HG03139 (cell line): ENCODE measurements around the gene ICAM5.
"Not testable (repeated sequence)": the region's sequence is repeated elsewhere in the genome, so short reads cannot be mapped to it uniquely, and the experiment has no call there.

Source experiments
- ATAC-seq: cut with Tn5 transposase; IDR thresholded peaks from one replicate; pipeline ENCODE4 v1.9.1; 2021; ENCODE audit not compliant: unreplicated experiment

Gene ICAM5

DNA sequence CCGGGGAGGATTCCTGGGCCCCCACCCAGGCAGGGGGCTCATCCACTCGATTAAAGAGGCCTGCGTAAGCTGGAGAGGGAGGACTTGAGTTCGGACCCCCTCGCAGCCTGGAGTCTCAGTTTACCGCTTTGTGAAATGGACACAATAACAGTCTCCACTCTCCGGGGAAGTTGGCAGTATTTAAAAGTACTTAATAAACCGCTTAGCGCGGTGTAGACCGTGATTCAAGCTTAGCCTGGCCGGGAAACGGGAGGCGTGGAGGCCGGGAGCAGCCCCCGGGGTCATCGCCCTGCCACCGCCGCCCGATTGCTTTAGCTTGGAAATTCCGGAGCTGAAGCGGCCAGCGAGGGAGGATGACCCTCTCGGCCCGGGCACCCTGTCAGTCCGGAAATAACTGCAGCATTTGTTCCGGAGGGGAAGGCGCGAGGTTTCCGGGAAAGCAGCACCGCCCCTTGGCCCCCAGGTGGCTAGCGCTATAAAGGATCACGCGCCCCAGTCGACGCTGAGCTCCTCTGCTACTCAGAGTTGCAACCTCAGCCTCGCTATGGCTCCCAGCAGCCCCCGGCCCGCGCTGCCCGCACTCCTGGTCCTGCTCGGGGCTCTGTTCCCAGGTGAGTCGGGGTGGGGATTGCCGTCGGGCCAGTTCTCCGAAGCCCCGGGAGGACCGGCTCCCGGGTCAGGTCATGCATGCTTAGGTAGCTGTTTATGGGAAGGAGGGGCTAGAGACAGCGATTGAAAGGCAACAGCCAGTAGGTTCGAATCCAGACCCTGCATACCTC is 18.9 kb upstream of the ICAM5 start, which contains the start of gene ICAM1:
TSS of gene ICAM1 (plus strand) at position 505 of the 779 bp plus-strand sequence. CDS start at position 545, 40 bp downstream.
- no peak for ATAC-seq

DNA sequence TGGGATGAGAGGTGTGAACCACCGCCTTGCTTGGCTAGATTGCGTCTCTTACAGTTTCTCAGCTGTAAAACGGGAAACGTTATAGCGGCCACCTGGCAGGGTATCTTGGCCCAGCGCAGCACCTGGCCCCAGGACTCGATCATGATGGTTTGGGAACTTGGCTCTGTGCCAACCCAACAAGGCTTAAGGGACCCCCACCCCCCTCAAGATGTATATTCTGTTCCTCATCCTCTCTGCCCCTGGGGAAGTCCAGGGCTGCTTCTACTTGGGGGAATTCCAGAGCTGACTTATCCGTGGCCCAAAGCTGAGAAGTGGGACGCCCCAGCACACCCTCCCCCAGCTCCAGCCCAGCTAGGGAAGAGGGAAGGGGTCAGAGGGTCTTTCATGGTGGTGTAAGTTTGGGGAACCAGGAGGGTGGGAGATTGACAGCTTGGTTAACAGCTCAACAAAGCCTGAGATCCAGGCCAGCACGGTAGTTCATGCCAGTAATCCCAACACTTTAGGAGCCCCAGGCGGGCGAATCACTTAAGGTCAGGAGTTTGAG is 18.1 kb upstream of the ICAM5 start:
- no peak for ATAC-seq

DNA sequence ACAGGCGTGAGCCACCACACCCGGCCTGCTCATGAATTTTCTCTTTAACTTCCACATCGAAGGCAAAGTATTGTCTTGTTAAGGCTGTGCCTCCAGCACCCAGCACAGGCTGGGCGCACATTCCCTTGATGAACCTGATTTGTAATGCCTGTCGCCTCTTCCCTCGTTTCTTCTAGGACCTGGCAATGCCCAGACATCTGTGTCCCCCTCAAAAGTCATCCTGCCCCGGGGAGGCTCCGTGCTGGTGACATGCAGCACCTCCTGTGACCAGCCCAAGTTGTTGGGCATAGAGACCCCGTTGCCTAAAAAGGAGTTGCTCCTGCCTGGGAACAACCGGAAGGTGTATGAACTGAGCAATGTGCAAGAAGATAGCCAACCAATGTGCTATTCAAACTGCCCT is 15.2 kb upstream of the ICAM5 start:
- no peak for ATAC-seq

DNA sequence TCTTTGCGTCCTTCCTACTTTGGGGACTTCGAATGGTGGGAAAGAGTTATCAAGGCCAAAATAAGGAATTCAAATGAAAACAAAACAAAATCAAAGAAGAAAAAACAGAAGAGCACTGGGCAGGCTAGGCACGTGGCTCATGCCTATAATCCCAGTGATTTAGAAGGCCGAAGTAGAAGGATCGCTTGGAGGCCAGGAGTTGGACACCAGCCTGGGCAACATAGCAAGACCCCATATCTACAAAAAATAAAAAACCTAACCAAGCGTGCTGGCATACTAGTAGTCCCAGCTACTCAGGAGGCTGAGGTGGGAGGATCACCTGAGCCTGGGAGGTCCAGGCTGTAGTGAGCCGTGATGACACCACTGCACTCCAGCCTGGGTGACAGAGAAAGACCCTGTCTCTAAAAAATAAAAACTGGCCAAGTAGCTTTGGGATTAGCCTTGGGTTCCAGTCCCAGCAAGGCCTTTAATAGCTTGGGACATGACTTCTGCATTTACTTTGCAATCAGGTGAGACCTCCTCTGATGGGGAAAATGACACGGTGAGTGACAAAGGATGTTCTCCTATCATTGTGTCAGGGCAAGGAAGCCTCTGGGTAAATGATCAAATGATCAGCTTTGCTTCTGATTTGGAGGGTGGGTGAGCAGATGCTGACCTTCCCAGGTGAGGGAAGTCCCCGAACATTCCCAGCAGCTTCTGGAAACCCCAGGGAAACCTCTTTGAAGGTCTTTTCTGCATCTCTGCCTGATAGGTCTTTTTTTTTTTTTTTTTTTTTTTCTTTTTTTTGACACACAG is 11.8 kb upstream of the ICAM5 start:
- no peak for ATAC-seq

DNA sequence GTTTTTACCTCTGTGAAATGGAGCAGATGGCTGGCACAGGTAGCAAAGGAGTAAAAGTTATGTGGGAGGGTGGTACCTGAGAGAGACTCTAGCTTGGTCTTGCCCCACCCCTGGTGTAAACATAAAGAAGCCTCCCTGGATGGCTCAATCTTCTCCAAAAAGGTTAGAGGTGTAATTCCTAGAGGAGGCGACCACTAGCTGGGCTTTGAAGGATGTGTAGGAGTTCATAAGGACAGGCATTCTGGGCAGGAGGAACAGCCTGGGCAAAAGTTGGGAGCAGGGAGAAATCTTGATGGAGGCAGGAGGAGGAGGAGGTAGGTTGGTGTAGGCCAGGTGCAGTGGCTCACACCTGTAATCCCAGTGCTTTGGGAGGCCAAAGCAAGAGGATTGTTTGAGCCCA is 10.8 kb upstream of the ICAM5 start:
- ATAC-seq = no peak

DNA sequence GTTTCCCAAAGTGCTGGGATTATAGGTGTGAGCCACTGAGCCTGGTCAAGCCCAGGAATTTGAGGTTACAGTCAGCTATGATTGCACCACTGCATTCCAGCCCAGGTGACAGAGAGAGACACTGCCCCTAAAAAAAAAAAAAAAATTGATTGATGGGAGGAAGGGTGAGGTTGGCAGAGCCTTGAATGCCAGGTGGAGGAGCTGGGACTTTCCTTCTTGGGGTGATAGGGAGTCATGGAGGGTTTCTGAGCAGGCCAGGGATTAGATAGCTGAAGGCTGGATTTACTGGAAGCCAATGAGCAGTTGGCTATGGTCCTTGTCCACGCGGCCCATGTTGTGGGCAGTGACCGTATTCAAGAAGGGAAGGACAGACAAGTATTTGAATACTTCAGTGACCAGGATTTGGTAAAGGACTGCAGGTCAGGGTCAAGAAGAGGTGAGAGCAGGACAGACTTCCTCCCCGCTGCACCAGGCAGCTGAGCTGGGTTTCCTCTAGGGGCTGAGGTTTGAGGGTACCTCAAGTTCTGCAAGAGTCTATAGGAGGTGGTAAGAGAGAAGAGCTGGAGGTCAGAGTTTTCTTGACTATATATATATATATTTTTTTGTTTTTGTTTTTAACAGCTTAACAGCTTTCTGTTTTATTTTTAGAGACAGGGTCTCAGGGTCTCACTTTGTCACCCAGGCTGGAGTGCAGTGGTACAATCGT is 9.9 kb upstream of the ICAM5 start:
- ATAC-seq = no peak

DNA sequence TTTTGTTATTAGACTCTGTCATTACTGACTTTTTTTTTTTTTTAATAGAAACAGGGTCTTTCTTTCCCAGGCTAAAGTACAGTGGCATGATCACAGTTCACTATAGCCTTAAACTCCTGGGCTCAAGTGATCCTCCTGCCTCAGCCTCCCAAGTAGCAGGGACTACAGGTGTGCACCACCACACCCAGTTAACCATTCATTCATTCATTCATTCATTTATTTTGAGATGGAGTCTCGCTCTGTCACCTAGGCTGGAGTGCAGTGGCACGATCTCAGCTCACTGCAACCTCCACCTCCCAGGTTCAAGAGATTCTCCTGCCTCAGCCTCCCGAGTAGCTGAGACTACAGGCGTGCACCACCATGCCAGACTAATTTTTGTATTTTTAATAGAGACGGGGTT is 7.7 kb upstream of the ICAM5 start:
- ATAC-seq = not testable (repeated sequence)

DNA sequence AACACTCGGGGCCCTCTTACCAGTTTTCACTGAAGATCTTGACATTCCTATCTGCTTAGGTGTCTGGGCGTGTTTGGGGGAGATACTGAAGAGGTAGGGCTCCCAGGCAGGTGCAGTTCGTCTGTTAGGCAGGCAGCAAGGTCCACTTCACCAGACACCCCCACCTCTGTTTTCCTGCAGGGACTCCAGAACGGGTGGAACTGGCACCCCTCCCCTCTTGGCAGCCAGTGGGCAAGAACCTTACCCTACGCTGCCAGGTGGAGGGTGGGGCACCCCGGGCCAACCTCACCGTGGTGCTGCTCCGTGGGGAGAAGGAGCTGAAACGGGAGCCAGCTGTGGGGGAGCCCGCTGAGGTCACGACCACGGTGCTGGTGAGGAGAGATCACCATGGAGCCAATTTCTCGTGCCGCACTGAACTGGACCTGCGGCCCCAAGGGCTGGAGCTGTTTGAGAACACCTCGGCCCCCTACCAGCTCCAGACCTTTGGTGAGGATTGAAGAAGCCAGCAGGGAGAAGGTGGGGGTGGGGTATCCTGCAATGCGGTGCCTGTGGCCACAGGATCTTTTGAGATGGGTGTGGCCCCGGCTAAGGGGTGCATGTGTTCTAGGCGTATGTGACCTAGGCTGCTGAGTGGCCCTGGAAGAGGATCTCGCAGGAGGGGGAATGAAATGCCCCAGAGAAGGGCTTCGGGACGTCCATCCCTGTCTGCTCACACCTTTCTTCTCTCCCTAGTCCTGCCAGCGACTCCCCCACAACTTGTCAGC is 6.3 kb upstream of the ICAM5 start:
- no peak for ATAC-seq

DNA sequence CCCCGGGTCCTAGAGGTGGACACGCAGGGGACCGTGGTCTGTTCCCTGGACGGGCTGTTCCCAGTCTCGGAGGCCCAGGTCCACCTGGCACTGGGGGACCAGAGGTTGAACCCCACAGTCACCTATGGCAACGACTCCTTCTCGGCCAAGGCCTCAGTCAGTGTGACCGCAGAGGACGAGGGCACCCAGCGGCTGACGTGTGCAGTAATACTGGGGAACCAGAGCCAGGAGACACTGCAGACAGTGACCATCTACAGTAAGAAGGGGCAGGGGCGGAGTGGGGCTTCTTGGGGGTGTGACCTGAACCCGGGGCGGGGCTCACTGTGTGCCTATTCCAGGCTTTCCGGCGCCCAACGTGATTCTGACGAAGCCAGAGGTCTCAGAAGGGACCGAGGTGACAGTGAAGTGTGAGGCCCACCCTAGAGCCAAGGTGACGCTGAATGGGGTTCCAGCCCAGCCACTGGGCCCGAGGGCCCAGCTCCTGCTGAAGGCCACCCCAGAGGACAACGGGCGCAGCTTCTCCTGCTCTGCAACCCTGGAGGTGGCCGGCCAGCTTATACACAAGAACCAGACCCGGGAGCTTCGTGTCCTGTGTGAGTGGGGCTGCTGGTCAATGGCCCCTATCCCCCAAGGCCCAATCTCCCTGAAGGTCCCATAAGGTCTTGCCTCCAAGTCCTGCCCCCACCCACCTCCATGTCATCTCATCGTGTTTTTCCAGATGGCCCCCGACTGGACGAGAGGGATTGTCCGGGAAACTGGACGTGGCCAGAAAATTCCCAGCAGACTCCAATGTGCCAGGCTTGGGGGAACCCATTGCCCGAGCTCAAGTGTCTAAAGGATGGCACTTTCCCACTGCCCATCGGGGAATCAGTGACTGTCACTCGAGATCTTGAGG is 5.4 kb upstream of the ICAM5 start:
- no peak for ATAC-seq

DNA sequence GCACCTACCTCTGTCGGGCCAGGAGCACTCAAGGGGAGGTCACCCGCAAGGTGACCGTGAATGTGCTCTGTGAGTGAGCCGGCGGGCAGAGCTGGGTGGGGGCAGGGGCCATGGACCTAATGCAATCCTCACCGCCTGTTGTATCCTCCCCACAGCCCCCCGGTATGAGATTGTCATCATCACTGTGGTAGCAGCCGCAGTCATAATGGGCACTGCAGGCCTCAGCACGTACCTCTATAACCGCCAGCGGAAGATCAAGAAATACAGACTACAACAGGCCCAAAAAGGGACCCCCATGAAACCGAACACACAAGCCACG is 4.8 kb upstream of the ICAM5 start:
- ATAC-seq = no peak

DNA sequence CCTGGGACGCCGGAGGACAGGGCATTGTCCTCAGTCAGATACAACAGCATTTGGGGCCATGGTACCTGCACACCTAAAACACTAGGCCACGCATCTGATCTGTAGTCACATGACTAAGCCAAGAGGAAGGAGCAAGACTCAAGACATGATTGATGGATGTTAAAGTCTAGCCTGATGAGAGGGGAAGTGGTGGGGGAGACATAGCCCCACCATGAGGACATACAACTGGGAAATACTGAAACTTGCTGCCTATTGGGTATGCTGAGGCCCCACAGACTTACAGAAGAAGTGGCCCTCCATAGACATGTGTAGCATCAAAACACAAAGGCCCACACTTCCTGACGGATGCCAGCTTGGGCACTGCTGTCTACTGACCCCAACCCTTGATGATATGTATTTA is 4.4 kb upstream of the ICAM5 start:
- ATAC-seq = no peak

DNA sequence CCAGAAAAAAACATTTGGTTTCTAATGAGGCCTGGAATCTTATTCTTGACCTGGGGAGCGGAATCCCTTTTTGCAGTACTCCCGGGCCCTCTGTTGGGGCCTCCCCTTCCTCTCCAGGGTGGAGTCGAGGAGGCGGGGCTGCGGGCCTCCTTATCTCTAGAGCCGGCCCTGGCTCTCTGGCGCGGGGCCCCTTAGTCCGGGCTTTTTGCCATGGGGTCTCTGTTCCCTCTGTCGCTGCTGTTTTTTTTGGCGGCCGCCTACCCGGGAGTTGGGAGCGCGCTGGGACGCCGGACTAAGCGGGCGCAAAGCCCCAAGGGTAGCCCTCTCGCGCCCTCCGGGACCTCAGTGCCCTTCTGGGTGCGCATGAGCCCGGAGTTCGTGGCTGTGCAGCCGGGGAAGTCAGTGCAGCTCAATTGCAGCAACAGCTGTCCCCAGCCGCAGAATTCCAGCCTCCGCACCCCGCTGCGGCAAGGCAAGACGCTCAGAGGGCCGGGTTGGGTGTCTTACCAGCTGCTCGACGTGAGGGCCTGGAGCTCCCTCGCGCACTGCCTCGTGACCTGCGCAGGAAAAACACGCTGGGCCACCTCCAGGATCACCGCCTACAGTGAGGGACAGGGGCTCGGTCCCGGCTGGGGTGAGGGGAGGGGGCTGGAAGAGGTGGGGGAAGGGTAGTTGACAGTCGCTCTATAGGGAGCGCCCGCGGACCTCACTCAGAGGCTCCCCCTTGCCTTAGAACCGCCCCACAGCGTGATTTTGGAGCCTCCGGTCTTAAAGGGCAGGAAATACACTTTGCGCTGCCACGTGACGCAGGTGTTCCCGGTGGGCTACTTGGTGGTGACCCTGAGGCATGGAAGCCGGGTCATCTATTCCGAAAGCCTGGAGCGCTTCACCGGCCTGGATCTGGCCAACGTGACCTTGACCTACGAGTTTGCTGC is 2.7 kb upstream of the ICAM5 start, which contains the start of gene ICAM4:
TSS of gene ICAM4 (plus strand) at position 153 of the 935 bp plus-strand sequence. CDS start at position 211, 58 bp downstream.
- no peak for ATAC-seq

DNA sequence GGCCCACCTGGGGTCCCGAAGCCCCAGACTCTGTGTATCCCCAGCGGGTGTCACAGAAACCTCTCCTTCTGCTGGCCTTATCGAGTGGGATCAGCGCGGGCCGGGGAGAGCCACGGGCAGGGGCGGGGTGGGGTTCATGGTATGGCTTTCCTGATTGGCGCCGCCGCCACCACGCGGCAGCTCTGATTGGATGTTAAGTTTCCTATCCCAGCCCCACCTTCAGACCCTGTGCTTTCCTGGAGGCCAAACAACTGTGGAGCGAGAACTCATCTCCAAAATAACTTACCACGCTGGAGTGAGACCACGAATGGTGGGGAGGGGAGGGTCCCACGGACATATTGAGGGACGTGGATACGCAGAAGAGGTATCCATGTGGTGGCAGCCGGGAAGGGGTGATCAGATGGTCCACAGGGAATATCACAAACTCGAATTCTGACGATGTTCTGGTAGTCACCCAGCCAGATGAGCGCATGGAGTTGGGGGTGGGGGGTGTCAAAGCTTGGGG is 1.0 kb upstream of the ICAM5 start:
- no peak for ATAC-seq

DNA sequence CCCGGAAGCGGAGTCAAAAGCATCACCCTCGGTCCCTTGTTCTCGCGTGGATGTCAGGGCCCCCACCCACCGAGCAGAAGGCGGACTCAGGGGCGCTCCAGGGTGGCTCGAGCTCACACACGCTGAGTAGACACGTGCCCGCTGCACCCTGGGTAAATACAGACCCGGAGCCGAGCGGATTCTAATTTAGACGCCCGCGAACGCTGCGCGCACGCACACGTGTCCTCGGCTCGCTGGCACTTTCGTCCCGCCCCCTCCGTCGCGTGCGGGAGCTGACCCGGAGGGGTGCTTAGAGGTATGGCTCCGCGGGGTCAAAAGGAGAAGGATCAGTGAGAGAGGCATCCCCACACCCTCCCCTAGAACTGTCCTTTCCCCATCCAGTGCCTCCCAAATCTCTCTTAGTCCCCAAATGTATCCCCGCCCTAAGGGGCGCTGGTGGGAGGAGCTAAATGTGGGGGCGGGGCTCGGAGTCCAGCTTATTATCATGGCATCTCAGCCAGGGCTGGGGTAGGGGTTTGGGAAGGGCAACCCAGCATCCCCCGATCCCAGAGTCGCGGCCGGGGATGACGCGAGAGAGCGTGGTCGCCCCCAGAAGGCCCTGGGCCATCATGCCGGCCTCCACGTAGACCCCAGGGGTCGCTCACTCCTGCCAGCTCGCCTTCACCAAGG is 451 bp upstream of the ICAM5 start:
- no peak for ATAC-seq

DNA sequence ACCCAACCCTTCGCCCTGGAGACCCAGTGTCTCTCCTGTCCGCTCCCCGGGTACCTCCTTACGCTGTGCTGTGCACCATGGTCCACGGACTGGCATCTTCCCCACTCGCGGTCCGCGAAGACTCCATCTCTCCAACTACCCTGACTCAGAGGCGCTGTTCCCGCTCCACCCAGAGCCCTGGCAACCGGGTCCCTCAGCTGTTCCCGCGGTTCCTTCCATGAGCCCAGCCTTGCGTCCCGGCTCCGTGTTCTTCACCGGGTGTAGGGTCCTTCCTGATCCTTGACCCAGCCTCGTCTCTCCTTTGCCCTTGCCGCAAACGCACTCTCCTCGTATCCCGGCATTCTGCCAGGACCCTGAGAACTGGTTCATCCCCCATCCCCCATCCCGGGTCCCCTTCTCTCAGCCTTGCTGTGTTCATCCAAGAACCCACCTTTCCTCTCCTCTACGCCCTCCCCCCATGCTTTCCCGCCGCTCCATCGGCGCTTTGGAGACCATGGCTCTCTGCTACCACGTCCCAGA is 664 bp downstream of the ICAM5 start:
- ATAC-seq = no peak

DNA sequence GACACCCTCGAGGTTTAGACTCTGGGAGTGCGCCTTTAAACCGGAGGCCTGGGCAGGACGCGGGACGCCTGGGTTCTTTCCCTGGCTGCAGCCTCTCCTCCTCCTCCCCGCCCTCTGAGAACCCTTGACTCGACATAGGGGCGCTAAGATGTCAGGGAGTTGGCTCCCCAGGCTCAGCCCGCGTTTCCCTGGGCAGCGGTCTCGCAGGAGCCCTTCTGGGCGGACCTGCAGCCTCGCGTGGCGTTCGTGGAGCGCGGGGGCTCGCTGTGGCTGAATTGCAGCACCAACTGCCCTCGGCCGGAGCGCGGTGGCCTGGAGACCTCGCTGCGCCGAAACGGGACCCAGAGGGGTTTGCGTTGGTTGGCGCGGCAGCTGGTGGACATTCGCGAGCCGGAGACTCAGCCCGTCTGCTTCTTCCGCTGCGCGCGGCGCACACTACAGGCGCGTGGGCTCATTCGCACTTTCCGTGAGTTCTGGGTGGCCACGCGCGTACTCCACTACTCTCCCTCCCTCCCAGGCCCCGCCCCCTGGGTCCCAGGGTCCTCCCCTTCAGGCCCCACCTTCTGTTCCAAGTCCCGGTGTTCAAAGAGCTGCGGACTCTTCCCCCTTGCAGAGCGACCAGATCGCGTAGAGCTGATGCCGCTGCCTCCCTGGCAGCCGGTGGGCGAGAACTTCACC is 1.3 kb downstream of the ICAM5 start:
- ATAC-seq = no peak

DNA sequence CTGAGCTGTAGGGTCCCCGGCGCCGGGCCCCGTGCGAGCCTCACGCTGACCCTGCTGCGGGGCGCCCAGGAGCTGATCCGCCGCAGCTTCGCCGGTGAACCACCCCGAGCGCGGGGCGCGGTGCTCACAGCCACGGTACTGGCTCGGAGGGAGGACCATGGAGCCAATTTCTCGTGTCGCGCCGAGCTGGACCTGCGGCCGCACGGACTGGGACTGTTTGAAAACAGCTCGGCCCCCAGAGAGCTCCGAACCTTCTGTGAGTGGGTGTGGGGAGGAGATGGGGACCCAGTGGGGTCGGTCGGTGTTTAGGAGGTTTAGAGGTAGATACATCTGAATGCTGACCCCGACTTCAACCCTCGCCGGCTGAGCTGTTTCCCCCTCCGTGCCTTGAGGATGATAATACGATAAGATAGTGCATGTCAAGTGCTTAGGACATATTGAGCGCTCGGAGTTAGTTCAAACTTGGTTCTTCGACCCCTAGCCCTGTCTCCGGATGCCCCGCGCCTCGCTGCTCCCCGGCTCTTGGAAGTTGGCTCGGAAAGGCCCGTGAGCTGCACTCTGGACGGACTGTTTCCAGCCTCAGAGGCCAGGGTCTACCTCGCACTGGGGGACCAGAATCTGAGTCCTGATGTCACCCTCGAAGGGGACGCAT is 1.9 kb downstream of the ICAM5 start:
- no peak for ATAC-seq
